HepG2 (cell line): Measurements from ENCODE around the gene TBXAS1. TPM values are rescaled to one million over a fixed set of nuclear protein-coding genes. Genes with fewer than 3 reads are reported as not detected.
A peak's percentile ranks its signal among the peaks of the same experiment; 100 is the strongest.

Source experiments
- ATAC-seq: fragments of 200-7000 bp; cut with Tn5 transposase; 3 replicates; pipeline ENCODE4 v1.9.1; 2020; ENCODE audit warnings: mild to moderate bottlenecking, moderate library complexity
- BruUV-seq: library from RNA; stranded (reverse); fragments of 400-500 nt; replicated peaks from 2 replicates; lab custom pipeline; 2021; lab: Mats Ljungman, UMichigan
- CTCF ChIA-PET: fragments of 300-600 bp; formaldehyde crosslinking; extraction: SDS; loops from one replicate; lab custom pipeline; 2021; ENCODE audit warnings: low total read pairs, inconsistent platforms, low intra/inter-chr PET ratio; lab: Yijun Ruan, JAX
- POLR2A ChIA-PET: fragments of 350-600 bp; sonication (Branson Sonifier 250); formaldehyde crosslinking; loops from one replicate; lab custom pipeline; 2020; ENCODE audit warnings: antibody characterized with exemption, inconsistent platforms; lab: Yijun Ruan, JAX
- DNase-seq: peaks from one replicate; pipeline ENCODE4 v3.0.0-alpha.2; 2015; ENCODE audit warnings: low spot score
- FAIRE-seq: peaks from 3 replicates; lab custom pipeline; 2011; peaks lifted over from hg19 to GRCh38; lab: Jason Lieb, UNC
- H2AFZ ChIP-seq: one replicate; pipeline ENCODE4 v1.6.1; 2011; ENCODE audit warnings: low read length, inconsistent platforms
- H3K27ac ChIP-seq: fragments of 300-600 bp; 3 replicates; pipeline ENCODE4 v1.8.0; 2011; ENCODE audit warnings: mixed run types, mild to moderate bottlenecking, mixed read lengths, low read length, inconsistent platforms; ENCODE audit not compliant: insufficient read depth; ENCODE audit errors: extremely low read length
- H3K27me3 ChIP-seq, 2 experiments: fragments of 200-600 bp in 1 of 2; 2 replicates in 1 of 2; 3 replicates in 1 of 2; pipeline versions ENCODE4 v1.6.0 to v1.8.0; 2011; ENCODE audit warnings: low read length in 2 of 2, mild to moderate bottlenecking in 2 of 2, moderate library complexity in 2 of 2, inconsistent platforms in 1 of 2; ENCODE audit not compliant: insufficient read depth in 2 of 2, control insufficient read depth in 1 of 2
- H3K36me3 ChIP-seq, 2 experiments: fragments of 200-600 bp in 1 of 2; replicated peaks in 1 of 2; 2 replicates in 1 of 2; 3 replicates in 1 of 2; pipeline versions ENCODE4 v1.5.1 to v1.8.0; 2011; ENCODE audit warnings: low read length in 2 of 2, inconsistent platforms in 1 of 2; ENCODE audit not compliant: insufficient read depth in 2 of 2, control insufficient read depth in 1 of 2
- H3K4me1 ChIP-seq: 2 replicates; pipeline ENCODE4 v1.5.1; 2012; ENCODE audit warnings: low read length, inconsistent platforms; ENCODE audit not compliant: insufficient read depth
- H3K4me2 ChIP-seq: 2 replicates; pipeline ENCODE4 v1.6.0; 2011; ENCODE audit warnings: low read depth, low read length, inconsistent platforms
- H3K4me3 ChIP-seq, 3 experiments: fragments of 200-600 bp in 1 of 3; sonication (generic), shearing (Covaris generic) in 1 of 3; replicated peaks in 1 of 3; 2 replicates each; pipeline ENCODE4 v1.5.1; 2011 to 2016; ENCODE audit warnings: low read length in 3 of 3, inconsistent platforms in 2 of 3, low read depth in 2 of 3, mild to moderate bottlenecking in 2 of 3, control low read depth in 1 of 3, mixed read lengths in 1 of 3; ENCODE audit not compliant: insufficient read depth in 1 of 3
- H3K79me2 ChIP-seq: one replicate; pipeline ENCODE4 v1.6.1; 2011; ENCODE audit warnings: low read length, inconsistent platforms; ENCODE audit not compliant: insufficient read depth
- H3K9ac ChIP-seq: 2 replicates; pipeline ENCODE4 v1.6.0; 2011; ENCODE audit warnings: mild to moderate bottlenecking, low read depth, low read length, inconsistent platforms; ENCODE audit not compliant: insufficient read depth
- H3K9me3 ChIP-seq: 2 replicates; pipeline ENCODE4 v1.5.1; 2012; ENCODE audit warnings: mild to moderate bottlenecking, low read length
- H4K20me1 ChIP-seq: 2 replicates; pipeline ENCODE4 v1.6.0; 2011; ENCODE audit warnings: inconsistent platforms, mild to moderate bottlenecking, low read length, moderate library complexity; ENCODE audit not compliant: insufficient read depth
- HNRNPK ChIP-seq: fragments of 200-400 bp; formaldehyde crosslinking; IDR thresholded peaks from 2 replicates; pipeline ENCODE4 v1.6.1; 2018; ENCODE audit warnings: low read length, low read depth, moderate library complexity, mild to moderate bottlenecking; ENCODE audit not compliant: poor library complexity, severe bottlenecking
- SIN3B ChIP-seq: fragments of 150-350 bp; IDR thresholded peaks from 2 replicates; pipeline ENCODE4 v1.6.1; 2014; ENCODE audit warnings: low read length
- WGBS: methylation state at CpG from one replicate; pipeline ENCODE4 v1.1.6; 2017; ENCODE audit warnings: low lambda C conversion rate; 5-methylcytosine and 5-hydroxymethylcytosine counted together
- in situ Hi-C: cut with HindIII; loops from 2 replicates; pipeline ENCODE4 v1.10.0; 2017; ENCODE audit warnings: low pct_unique_long_range_greater_than_20kb; ENCODE audit not compliant: extremely low pct_ligation_motif_present
- intact Hi-C: fragments of 100-400 bp; cut with micrococcal nuclease; formaldehyde crosslinking; loops from one replicate; pipeline ENCODE4 v1.10.0; 2022; ENCODE audit not compliant: unreplicated experiment
- polyA plus RNA-seq, 8 experiments: library from polyadenylated mRNA; depleted of rRNA in 3 of 8; stranded (reverse) in 7 of 8; unstranded in 1 of 8; fragments of >200 nt; fragmentation: Illumina TruSeq in 4 of 8; extraction: Trizol in 4 of 8; gene quantifications; 2 replicates each; pipeline versions ENCODE4 v1.2.1 to v1.2.3, GENCODE V29; 2011 to 2016; ENCODE audit warnings: low read depth in 4 of 8, missing spikeins in 1 of 8, mixed read lengths in 1 of 8; ENCODE audit not compliant: insufficient read depth in 1 of 8
- total RNA-seq, 5 experiments: library from RNA; depleted of rRNA; stranded (reverse); fragments of >200 nt; fragmentation: Illumina TruSeq; extraction: Trizol; gene quantifications; 2 replicates each; pipeline ENCODE4 v1.2.3, GENCODE V29; 2016; ENCODE audit warnings: low read depth in 1 of 5
- TF ChIP-seq, protein P1 (sequence below): sonication (generic); formaldehyde crosslinking; IDR thresholded peaks from 2 replicates; pipeline ENCODE4 v1.8.0; 2022; ENCODE audit warnings: low read depth, missing genetic modification reagents

The TBXAS1 gene
- total and polyA plus RNA-seq, 2 of the 13 experiments (the other 11 are each of a cell fraction or from before 2014, with no cell fraction given): 4.0 to 4.9 TPM

DNA sequence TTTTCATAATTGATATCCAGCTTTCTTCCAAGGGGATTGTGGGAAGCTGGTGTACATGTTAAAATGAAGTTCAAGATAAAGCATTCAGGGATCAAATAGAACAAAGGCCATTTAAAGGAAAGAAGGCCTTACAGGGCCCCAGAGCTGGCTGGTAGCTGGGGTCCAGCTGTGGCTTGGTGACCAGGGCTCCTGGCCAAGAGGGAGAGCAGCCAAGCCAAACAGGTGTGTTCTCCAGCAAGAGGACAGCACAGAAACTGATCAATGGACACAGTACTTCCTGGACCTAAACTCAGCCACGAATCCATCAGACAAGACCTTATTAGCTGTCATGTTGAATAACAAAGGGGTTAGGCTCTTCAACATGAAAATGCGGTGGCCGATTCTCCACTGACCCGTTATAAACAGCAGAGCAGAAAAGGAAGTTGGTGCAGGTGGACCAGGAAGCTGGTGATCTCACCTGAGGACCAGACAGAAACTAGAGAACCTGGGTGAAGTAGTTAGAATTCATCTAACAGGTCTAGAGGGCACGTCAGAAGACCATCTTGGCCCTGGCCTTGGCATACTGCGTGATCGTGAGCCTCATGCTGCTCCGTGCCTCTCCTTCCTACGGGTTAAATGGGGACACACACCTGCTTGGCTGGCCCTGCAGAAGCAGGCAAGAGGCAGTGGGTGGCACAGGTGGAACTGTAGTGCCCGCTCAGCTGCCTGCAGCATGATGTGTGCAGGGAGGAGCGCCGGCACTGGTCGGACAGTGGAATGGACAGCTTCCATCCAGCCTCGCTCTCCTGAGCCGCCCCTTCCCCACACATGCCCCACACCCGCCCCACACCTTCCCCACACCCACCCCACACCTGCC is 179.9 kb downstream of the TBXAS1 start:
- DNase-seq: no peak

DNA sequence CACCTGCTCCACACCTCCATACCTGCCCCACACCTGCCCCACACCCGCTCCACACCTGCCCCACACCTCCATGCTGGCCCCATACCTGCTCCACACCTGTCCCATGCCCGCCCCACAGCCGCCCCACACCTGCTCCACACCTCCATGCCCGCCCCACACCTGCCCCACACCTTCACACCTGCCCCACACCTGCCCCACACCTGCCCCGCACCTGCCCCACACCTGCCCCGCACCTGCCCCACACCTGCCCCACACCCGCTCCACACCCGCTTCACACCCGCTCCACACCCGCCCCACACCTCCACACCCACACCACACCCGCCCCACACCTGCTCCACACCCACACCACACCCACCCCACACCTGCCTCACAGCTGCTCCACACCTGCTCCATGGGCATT is 180.7 kb downstream of the TBXAS1 start:
- H3K4me2 ChIP-seq: no peak overlapping the region
- CTCF ChIA-PET: no interaction called here
- DNase-seq (no peak), ATAC-seq (no peak), FAIRE-seq (no peak)
- no peak for TF ChIP-seq SIN3B
- TF ChIP-seq HNRNPK: peak; percentile 65
- intact Hi-C loops (loop anchor here (5.0 kb wide), 2 partner anchors 68 to 318 kb away; no protein-coding TSS in a partner anchor), in situ Hi-C loops (loop anchor here (10.0 kb wide), 2 partner anchors 395 to 515 kb away; no protein-coding TSS in a partner anchor)
- no peak overlapping the region for H3K9ac ChIP-seq
- no peaks in the 10 kb centered on the region for H3K9me3 ChIP-seq
- H3K27me3 ChIP-seq: peaks cover 2 to 37% of the 10 kb centered on the region in 2 experiments; a peak in 4 of 5 replicates
- no peaks in the 10 kb centered on the region for H3K79me2 ChIP-seq
- no peaks in the 10 kb centered on the region for H3K36me3 ChIP-seq
- H3K27ac ChIP-seq: no peak overlapping the region
- POLR2A ChIA-PET: no interaction called here
- no peak overlapping the region for H2AFZ ChIP-seq
- H4K20me1 ChIP-seq: no peaks in the 10 kb centered on the region
- peaks cover 6% of the 10 kb centered on the region; the same call in 1 of the 2 replicates for H3K4me1 ChIP-seq
- BruUV-seq: no TSS peak
- 58% methylated on average over 11 of the region's 11 CpGs for WGBS
- no peak overlapping the region for H3K4me3 ChIP-seq

More for the DNA sequence above, 179.9 kb downstream of the TBXAS1 start:
- BruUV-seq: no TSS peak
- H3K79me2 ChIP-seq: no peaks in the 10 kb centered on the region
- intact Hi-C loops (loop anchor here (5.0 kb wide), 2 partner anchors 68 to 318 kb away; no protein-coding TSS in a partner anchor), in situ Hi-C loops (loop anchor here (10.0 kb wide), 2 partner anchors 394 to 514 kb away; no protein-coding TSS in a partner anchor)
- H4K20me1 ChIP-seq: no peaks in the 10 kb centered on the region
- no peak overlapping the region for H2AFZ ChIP-seq
- ChIA-PET CTCF (no interaction called here), POLR2A (no interaction called here)
- TF ChIP-seq, protein P1, sequence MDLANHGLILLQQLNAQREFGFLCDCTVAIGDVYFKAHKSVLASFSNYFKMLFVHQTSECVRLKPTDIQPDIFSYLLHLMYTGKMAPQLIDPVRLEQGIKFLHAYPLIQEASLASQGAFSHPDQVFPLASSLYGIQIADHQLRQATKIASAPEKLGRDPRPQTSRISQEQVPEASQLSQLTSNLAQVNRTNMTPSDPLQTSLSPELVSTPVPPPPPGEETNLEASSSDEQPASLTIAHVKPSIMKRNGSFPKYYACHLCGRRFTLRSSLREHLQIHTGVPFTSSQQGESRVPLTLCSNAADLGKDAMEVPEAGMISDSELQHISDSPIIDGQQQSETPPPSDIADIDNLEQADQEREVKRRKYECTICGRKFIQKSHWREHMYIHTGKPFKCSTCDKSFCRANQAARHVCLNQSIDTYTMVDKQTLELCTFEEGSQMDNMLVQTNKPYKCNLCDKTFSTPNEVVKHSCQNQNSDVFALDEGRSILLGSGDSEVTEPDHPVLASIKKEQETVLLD: no peak
- peak; percentile 29 for TF ChIP-seq HNRNPK
- H3K4me2 ChIP-seq: no peak overlapping the region
- no peak overlapping the region for H3K27ac ChIP-seq
- ATAC-seq (no peak), FAIRE-seq (no peak)
- H3K4me1 ChIP-seq: peaks cover 13% of the 10 kb centered on the region
- no peak overlapping the region for H3K4me3 ChIP-seq
- no peak overlapping the region for H3K9ac ChIP-seq
- no peaks in the 10 kb centered on the region for H3K9me3 ChIP-seq
- peaks cover 2 to 32% of the 10 kb centered on the region in 2 experiments; a peak in 4 of 5 replicates for H3K27me3 ChIP-seq
- no peaks in the 10 kb centered on the region for H3K36me3 ChIP-seq
- 53% methylated on average over 11 of the region's 16 CpGs for WGBS
